Loucy (cell line): Measurements from ENCODE around the gene PKD2.
"Not testable (repeated sequence)": the region's sequence is repeated elsewhere in the genome, so short reads cannot be mapped to it uniquely, and the experiment has no call there.

ENCODE experiments used
- H2AFZ ChIP-seq: fragments of 200-600 bp; sonication (generic); 2 replicates; pipeline ENCODE4 v1.6.0; 2016; ENCODE audit warnings: antibody characterized with exemption, mild to moderate bottlenecking, low read length, moderate library complexity
- H3F3A ChIP-seq: fragments of 200-600 bp; 2 replicates; pipeline ENCODE4 v1.6.0; 2016; ENCODE audit warnings: antibody characterized with exemption, low read depth, mild to moderate bottlenecking
- H3K27me3 ChIP-seq: fragments of 200-600 bp; sonication (generic); 2 replicates; pipeline ENCODE4 v1.6.1; 2014; ENCODE audit warnings: low read length, mild to moderate bottlenecking; ENCODE audit not compliant: insufficient read depth, poor library complexity, severe bottlenecking
- H3K36me3 ChIP-seq: fragments of 200-600 bp; sonication (generic); 2 replicates; pipeline ENCODE4 v1.6.1; 2016; ENCODE audit warnings: low read length; ENCODE audit not compliant: insufficient read depth
- H3K4me1 ChIP-seq: fragments of 200-600 bp; sonication (generic); 2 replicates; pipeline ENCODE4 v1.5.1; 2014; ENCODE audit warnings: low read length, mild to moderate bottlenecking; ENCODE audit not compliant: insufficient read depth, poor library complexity, severe bottlenecking
- H3K4me2 ChIP-seq: fragments of 200-600 bp; sonication (generic); 2 replicates; pipeline ENCODE4 v1.6.0; 2014; ENCODE audit warnings: antibody characterized with exemption, low read length, low read depth, mild to moderate bottlenecking; ENCODE audit not compliant: poor library complexity, severe bottlenecking
- H3K4me3 ChIP-seq: fragments of 200-600 bp; sonication (generic); 2 replicates; pipeline ENCODE4 v1.5.1; 2014; ENCODE audit warnings: low read length, mild to moderate bottlenecking, mixed read lengths; ENCODE audit not compliant: poor library complexity, severe bottlenecking
- H3K79me2 ChIP-seq: fragments of 200-600 bp; sonication (generic); 2 replicates; pipeline ENCODE4 v1.6.1; 2014; ENCODE audit warnings: low read length; ENCODE audit not compliant: insufficient read depth
- H3K9ac ChIP-seq: fragments of 200-600 bp; sonication (generic); 2 replicates; pipeline ENCODE4 v1.6.0; 2014; ENCODE audit warnings: mild to moderate bottlenecking, low read depth, low read length, moderate library complexity; ENCODE audit not compliant: poor library complexity, severe bottlenecking
- H3K9me2 ChIP-seq: fragments of 200-600 bp; sonication (generic); replicated peaks from 2 replicates; pipeline ENCODE4 v1.6.1; 2016; ENCODE audit warnings: low read depth, low read length, mixed read lengths
- H3K9me3 ChIP-seq: fragments of 200-600 bp; sonication (generic); 2 replicates; pipeline ENCODE4 v1.6.1; 2014; ENCODE audit warnings: mild to moderate bottlenecking, antibody characterized with exemption, low read length, low read depth; ENCODE audit not compliant: insufficient read depth
- H4K20me1 ChIP-seq: fragments of 200-600 bp; sonication (generic); 2 replicates; pipeline ENCODE4 v1.6.0; 2014; ENCODE audit warnings: antibody characterized with exemption, low read length, mild to moderate bottlenecking; ENCODE audit not compliant: insufficient read depth, poor library complexity, severe bottlenecking
- CTCF ChIP-seq: fragments of 200-600 bp; sonication (generic); conservative IDR thresholded peaks from 2 replicates; pipeline ENCODE4 v1.5.1; 2014; ENCODE audit warnings: mild to moderate bottlenecking, antibody characterized with exemption, low read length
- EZH2phosphoT487 ChIP-seq: fragments of 200-600 bp; IDR thresholded peaks from 2 replicates; pipeline ENCODE4 v1.6.1; 2018; ENCODE audit warnings: antibody characterized with exemption, mild to moderate bottlenecking, moderate library complexity, borderline replicate concordance

Gene PKD2

GRCh38 chr4:88018466-88018865 is 11.0 kb downstream of the PKD2 start:
- H3K4me2 ChIP-seq = peak overlapping the region; percentile 30
- no peak overlapping the region for H3K4me3 ChIP-seq
- no peaks in the 10 kb centered on the region for H3F3A ChIP-seq
- no peak for TF ChIP-seq EZH2phosphoT487
- TF ChIP-seq CTCF = no peak
- H2AFZ ChIP-seq = no peak overlapping the region
- H4K20me1 ChIP-seq = peaks cover 16% of the 10 kb centered on the region
- H3K79me2 ChIP-seq = peaks cover 34% of the 10 kb centered on the region
- no peaks in the 10 kb centered on the region for H3K9me2 ChIP-seq
- H3K27me3 ChIP-seq = no peaks in the 10 kb centered on the region
- peaks cover 27% of the 10 kb centered on the region; the same call in 1 of the 2 replicates for H3K36me3 ChIP-seq
- H3K4me1 ChIP-seq = peaks cover 24% of the 10 kb centered on the region
- H3K9me3 ChIP-seq = no peaks in the 10 kb centered on the region
- H3K9ac ChIP-seq = peak overlapping the region; percentile 27

- no peak overlapping the region for H3K4me2 ChIP-seq
- no peaks in the 10 kb centered on the region for H3K9me2 ChIP-seq
- H3K27me3 ChIP-seq = no peaks in the 10 kb centered on the region
- H4K20me1 ChIP-seq = peaks cover 10% of the 10 kb centered on the region
- H2AFZ ChIP-seq = no peak overlapping the region
- H3F3A ChIP-seq = no peaks in the 10 kb centered on the region
- H3K4me1 ChIP-seq = peaks cover 10% of the 10 kb centered on the region
- no peak overlapping the region for H3K4me3 ChIP-seq
- no peak overlapping the region for H3K9ac ChIP-seq
- H3K36me3 ChIP-seq = peaks cover 42% of the 10 kb centered on the region; the same call in 1 of the 2 replicates
- H3K79me2 ChIP-seq = peaks cover 10% of the 10 kb centered on the region; the same call in 1 of the 2 replicates
- no peak for TF ChIP-seq EZH2phosphoT487
- no peak for TF ChIP-seq CTCF
- no peaks in the 10 kb centered on the region; the same call in 1 of the 2 replicates for H3K9me3 ChIP-seq
Measured at GRCh38 chr4:88021824-88022223, 14.4 kb downstream of the PKD2 start.

- Histone ChIP-seq H3K9me3 (no peaks in the 10 kb centered on the region; the same call in 1 of the 2 replicates), H4K20me1 (peaks cover 10% of the 10 kb centered on the region), H3K27me3 (no peaks in the 10 kb centered on the region), H3K4me3 (no peak overlapping the region), H3F3A (no peaks in the 10 kb centered on the region), H3K79me2 (peaks cover 10% of the 10 kb centered on the region; the same call in 1 of the 2 replicates), H3K9ac (no peak overlapping the region), H2AFZ (no peak overlapping the region), H3K4me2 (no peak overlapping the region), H3K9me2 (no peaks in the 10 kb centered on the region), H3K4me1 (peaks cover 10% of the 10 kb centered on the region), H3K36me3 (peaks cover 42% of the 10 kb centered on the region; the same call in 1 of the 2 replicates)
- TF ChIP-seq CTCF (no peak), EZH2phosphoT487 (no peak)
Measured at GRCh38 chr4:88022289-88022688, 14.9 kb downstream of the PKD2 start.

- H3K4me2 ChIP-seq, H3F3A ChIP-seq, H2AFZ ChIP-seq, H3K9me3 ChIP-seq, H3K4me1 ChIP-seq, H3K9me2 ChIP-seq, H4K20me1 ChIP-seq, H3K27me3 ChIP-seq, H3K9ac ChIP-seq, H3K79me2 ChIP-seq, H3K4me3 ChIP-seq: not testable (repeated sequence)
- peaks cover 38% of the 10 kb centered on the region; the same call in 1 of the 2 replicates for H3K36me3 ChIP-seq
Measured at GRCh38 chr4:88025868-88026661, 18.6 kb downstream of the PKD2 start.
